CD1c-positive myeloid dendritic cell (primary cell): Measurements from ENCODE around the gene CSF2RB.

Source experiments
- DNase-seq: peaks from one replicate; pipeline ENCODE4 v3.0.0-alpha.2; 2016; ENCODE audit errors: extremely low spot score

Gene CSF2RB

DNA sequence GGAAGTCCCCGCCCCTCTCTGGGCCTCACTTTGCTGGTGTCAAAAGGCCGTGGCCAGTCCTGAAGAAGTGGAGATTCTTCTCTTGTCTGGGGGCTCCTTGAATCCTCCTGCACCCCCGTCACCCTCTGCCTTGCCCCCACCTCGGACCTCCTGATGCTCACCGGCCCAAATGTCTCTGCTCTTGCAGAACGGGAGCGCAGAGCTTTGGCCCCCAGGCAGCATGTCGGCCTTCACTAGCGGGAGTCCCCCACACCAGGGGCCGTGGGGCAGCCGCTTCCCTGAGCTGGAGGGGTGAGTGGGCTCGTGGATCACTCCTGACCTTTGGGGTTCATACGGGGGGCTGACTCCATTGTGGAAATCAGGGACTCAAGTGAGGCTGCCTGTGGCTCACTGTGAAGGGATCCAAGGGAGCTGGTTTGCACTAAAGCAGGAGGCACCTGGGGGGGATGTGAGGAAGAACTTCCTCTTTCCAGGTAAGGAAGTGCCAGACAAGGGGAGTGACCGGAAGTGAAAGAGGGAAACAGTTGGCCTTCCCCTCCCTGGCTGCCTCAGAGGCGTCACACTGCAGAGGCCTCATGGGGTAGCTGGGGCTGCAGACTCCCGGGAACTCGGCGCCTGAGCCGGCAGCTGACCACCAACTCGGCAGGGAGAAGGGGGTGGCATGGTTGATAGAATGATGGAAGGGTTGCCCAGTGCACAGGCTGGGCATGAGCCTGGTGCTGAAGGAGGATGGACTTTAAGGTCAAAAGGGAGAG is 23.1 kb downstream of the CSF2RB start:
- peak; percentile 36 for DNase-seq

DNA sequence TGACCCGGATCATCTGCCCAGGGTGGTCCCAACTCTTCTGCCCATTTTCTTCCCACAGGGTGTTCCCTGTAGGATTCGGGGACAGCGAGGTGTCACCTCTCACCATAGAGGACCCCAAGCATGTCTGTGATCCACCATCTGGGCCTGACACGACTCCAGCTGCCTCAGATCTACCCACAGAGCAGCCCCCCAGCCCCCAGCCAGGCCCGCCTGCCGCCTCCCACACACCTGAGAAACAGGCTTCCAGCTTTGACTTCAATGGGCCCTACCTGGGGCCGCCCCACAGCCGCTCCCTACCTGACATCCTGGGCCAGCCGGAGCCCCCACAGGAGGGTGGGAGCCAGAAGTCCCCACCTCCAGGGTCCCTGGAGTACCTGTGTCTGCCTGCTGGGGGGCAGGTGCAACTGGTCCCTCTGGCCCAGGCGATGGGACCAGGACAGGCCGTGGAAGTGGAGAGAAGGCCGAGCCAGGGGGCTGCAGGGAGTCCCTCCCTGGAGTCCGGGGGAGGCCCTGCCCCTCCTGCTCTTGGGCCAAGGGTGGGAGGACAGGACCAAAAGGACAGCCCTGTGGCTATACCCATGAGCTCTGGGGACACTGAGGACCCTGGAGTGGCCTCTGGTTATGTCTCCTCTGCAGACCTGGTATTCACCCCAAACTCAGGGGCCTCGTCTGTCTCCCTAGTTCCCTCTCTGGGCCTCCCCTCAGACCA is 24.0 kb downstream of the CSF2RB start:
- no peak for DNase-seq

- no peak for DNase-seq
Observed at GRCh38 chr22:36938028-36938425, 24.6 kb downstream of the CSF2RB start.

- no peak for DNase-seq
Observed at GRCh38 chr22:36938886-36939285, 25.5 kb downstream of the CSF2RB start.

DNA sequence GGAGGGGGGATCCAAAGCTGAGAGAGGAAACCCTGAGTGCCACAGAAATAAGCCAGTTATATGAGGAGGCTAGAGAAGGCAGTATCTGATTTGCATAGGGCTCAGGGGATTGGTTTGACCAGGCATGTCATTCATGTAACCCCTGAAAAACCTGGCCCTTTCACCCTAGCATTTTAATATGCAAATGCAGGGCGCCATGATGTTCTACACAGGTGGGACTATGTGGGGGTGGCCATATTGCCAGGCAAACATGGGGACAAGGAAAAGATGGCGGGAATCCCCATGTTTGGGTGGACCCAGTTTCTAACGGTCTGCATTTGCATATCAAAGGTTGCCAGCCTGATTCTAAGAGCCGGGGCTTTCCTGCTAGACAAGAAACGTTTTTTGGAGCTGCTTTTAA is 27.2 kb downstream of the CSF2RB start:
- no peak for DNase-seq

- DNase-seq: no peak
Observed at GRCh38 chr22:36942556-36942955, 29.1 kb downstream of the CSF2RB start.

- DNase-seq: no peak
Observed at GRCh38 chr22:36946421-36947158, 33.2 kb downstream of the CSF2RB start.

DNA sequence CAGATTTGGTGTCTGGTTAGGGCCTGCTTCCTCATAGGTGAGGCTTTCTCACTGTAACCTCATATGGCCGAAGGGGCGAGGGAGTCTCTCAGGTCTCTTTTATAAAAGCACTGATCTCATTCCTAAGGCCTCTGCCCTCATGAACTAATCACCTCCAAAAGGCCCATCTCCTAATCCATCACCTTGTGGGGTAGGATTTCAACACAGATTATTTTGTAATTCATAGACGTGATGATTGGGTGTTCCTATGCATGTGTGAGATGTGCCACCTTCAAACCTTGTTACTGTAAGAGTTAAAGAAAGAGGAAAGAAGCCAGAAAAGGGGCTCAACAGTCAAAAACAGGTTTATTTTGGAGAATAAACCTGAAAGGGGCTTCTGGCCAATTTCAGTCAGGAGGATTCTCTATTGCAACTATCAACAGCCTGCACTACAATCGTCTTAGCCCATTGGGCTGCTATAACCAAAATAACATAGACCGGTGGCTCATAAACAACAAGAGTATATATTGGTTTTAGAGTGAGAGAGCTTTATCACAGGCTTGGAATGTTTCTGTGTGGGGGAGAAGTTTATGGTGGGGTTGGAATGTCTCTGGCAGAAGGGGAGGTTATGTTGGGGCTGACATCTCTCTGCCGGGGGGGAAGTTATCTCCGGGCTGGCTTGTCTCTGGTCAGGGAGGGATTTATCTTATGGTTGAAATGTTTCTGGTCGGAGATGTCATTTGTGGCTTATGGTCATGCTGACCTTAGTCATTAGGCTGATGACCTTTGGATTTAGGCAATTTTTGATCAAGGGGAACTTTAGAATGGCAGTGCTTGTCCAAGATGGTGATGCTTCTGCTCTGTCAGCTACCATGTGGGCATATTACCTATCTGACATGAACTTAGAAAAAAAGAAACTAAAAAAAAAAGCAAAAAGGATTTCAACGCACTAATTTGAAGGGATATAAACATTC is 35.1 kb downstream of the CSF2RB start:
- no peak for DNase-seq

DNA sequence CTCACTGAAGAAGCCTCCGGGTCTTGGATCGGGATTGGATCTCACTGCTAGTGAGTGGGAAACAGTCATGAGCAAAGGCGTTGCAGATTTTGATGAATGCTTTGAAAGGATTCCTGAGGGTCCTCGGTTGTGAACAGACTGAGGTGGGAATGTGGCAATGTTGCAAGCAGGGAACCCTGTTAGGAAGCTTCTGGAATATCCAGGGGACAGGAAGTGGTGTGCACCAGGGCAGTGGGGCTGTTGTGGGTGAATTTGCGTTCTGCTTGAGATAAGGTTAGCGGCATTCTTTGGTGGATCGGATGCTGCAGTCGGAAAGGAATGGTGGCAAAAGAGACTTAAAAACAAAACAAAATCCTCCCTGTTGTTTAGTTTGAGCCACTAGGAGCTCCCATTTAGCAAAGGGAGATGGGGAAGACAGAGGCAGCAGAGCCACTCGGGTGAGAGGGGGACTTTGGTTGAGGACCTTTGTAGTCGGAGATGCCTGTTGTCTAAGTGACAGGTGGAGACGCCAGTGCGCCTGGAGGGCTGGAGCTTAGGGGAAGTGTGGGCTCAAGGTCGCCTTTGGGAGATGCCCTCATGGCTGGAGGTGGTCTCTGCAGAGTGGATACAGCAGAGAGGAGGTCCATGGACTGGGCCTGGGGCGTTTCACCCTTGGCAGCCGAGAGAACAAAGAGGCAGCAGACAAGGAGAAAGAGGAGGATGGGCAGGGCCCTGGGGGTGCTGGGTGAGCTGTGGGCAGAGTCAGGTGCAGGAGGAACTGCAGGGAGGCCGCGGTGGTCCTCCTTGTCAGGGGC is 37.6 kb downstream of the CSF2RB start:
- DNase-seq: no peak

GRCh38 chr22:36951746-36952145 is 38.3 kb downstream of the CSF2RB start:
- DNase-seq: no peak

DNA sequence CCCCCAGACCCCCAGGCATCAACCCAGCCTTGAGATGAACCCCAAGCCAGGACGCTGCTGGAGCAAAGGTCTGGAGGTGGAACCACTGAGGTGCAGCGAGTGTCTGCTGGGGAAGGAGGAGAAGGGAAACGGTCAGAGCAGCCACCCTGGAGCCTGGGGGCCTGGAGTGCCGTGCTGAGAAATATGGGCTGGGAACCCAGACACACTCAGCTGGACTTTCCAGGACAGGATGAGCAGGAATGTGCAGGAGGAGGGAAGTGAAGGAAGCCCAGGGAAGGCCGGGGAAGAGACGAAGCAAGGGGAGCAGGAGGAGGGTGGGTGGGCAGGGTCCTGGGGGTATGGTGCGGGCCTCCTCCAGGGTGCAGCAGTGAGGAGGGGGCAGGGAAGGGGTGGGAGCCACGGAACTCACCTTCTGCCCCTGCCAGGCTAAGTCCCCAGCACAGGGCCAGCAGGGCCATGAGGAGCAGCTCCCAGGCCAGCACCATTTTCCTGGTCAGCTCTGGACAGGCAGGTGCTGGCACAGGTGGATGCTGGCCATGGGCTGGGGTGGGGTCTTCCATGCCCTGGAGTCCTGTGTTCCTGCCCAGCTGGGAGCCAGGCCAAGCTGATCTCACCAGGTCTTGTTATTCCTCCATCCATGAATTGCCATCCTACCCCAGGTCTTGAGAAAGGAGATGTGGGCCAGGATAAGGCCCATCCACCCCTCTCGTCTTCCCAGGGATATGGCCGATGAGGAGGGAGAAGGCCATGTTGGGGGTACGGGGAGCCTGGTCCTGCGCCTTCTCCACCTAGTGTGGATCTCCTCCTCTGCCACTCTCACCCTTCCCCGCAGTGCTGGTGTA is 40.0 kb downstream of the CSF2RB start:
- no peak for DNase-seq

- no peak for DNase-seq
Observed at GRCh38 chr22:36954251-36955014, 41.0 kb downstream of the CSF2RB start.

DNA sequence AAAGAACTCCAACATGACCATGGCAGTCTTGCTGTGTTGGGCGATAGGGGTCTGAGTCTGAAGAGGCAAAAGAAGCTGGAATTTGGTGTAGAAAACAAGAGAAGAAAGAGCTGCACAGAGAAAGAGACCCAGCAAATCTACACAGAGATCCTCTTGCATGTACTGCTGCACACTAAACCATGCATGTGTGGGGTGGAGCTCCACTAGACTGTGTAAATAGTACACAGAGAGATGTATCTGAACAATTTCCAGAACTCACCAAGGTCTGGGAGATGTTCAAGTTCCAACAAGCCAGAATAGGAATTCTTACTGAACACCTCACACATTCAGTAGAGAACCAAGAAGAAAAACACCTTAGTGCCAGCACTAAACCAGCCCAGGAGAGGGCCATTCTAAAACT is 42.3 kb downstream of the CSF2RB start:
- DNase-seq: no peak

DNA sequence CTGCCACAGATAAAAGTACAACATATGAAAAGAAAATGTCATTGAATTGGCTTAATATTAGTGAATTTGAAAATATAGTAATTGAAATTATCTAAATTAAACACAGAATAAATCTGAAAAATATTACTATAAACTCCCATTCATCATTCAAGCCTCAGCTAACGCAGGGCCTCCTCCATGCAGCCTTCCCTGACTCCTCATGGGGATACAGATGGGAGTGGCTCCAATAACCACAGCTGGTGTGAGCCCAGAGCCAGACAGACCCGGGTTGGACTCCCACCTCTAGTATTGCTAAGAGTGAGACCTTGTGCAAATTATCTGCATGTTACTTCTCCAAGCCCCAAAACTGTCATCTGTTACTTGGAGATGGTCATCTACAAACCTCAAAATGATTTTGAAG is 44.9 kb downstream of the CSF2RB start:
- DNase-seq: no peak

DNA sequence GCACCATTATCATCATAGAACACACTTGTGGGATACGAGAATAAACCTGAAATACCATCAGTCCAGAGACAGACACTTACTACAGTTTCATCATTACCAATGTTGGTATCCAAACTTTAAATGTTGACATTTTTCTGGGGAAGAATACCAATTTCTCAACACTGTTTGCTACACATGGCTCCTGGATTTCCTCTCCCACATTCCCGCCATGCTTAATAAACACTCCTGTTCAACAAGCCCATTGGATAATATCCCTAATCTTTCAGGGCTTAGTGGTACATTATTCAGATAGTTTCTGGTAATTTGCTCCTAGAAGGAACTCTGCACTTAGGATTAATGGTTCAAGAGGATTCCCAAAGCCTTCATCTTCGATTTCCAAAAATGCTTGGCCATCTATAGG is 48.2 kb downstream of the CSF2RB start:
- DNase-seq: no peak

- DNase-seq: no peak
Observed at GRCh38 chr22:36963302-36963701, 49.9 kb downstream of the CSF2RB start.

DNA sequence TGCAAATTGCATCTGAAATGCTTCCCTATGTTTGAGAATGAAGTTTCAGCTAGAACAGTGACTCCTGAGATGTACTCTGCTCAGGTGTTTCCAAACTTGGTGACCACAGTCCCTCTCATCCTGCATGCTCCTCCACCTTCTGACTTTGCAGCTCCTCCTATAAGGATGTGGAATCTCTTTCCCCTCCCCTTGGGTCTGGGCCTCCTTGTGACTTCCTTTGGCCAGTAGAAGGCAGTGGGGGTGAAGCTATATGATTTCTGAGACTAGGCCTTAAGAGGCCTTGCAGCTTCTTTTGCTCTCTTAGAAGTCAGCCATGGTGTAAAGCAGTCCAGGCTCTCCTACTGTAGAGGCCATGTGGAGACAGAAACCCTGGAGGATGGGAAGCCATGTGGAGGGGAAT is 50.7 kb downstream of the CSF2RB start:
- no peak for DNase-seq

DNA sequence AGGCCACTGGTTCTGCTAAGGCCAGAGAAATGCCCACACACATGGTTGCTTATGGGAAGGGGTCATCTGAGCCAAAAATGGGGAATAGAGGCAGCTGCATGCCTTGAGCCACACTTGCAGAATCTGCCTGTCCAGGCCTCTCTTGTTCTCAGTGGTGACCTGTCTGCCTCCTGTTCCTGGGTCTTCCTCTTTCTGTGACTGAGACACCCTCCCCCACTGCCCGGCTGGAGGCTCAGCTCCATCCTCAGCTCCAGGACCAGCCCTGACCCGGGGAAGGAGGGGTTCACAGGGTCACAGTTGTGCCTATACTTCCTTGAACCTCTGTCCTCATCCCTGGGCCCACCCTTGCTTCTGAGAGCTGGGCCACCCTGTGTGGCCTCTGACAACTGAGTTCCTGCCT is 52.3 kb downstream of the CSF2RB start:
- peak; percentile 30 for DNase-seq
